MCF 10A (cell line): ENCODE data around the gene PLEKHA1. TPM values are rescaled to one million over a fixed set of nuclear protein-coding genes. Genes with fewer than 3 reads are reported as not detected.

ENCODE experiments used
- BruUV-seq: library from RNA; stranded (reverse); fragments of 400-500 nt; replicated peaks from 2 replicates; lab custom pipeline; 2021; lab: Mats Ljungman, UMichigan
- CTCF ChIA-PET: fragments of 300-600 bp; sonication (Branson Sonifier 250); formaldehyde crosslinking; extraction: SDS; loops from one replicate; lab custom pipeline; 2021; ENCODE audit warnings: antibody characterized with exemption, inconsistent platforms; lab: Yijun Ruan, JAX
- POLR2A ChIA-PET: fragments of 300-600, 350-650 bp; sonication (Branson Sonifier 250); formaldehyde crosslinking; extraction: SDS; loops from one replicate; lab custom pipeline; 2020; ENCODE audit warnings: antibody characterized with exemption, inconsistent platforms; lab: Yijun Ruan, JAX
- DNase-seq: peaks from one replicate; pipeline ENCODE4 v3.0.0-alpha.2; 2018; ENCODE audit not compliant: unreplicated experiment
- H3K27ac Mint-ChIP-seq: one replicate; pipeline ENCODE4 v1.8.0; 2022; ENCODE audit warnings: mild to moderate bottlenecking, low read depth, mixed read lengths; ENCODE audit not compliant: unreplicated experiment
- H3K27me3 Mint-ChIP-seq: one replicate; pipeline ENCODE4 v1.8.0; 2022; ENCODE audit warnings: mixed read lengths; ENCODE audit not compliant: insufficient read depth, unreplicated experiment
- H3K36me3 Mint-ChIP-seq: one replicate; pipeline ENCODE4 v1.8.0; 2022; ENCODE audit warnings: mild to moderate bottlenecking, moderate library complexity, mixed read lengths; ENCODE audit not compliant: insufficient read depth, unreplicated experiment
- H3K4me1 Mint-ChIP-seq: one replicate; pipeline ENCODE4 v1.8.0; 2022; ENCODE audit warnings: mixed read lengths; ENCODE audit not compliant: insufficient read depth, unreplicated experiment
- H3K4me3 Mint-ChIP-seq: one replicate; pipeline ENCODE4 v1.8.0; 2022; ENCODE audit warnings: mild to moderate bottlenecking, moderate library complexity, mixed read lengths; ENCODE audit not compliant: unreplicated experiment
- H3K9me3 Mint-ChIP-seq: one replicate; pipeline ENCODE4 v1.8.0; 2022; ENCODE audit warnings: mixed read lengths; ENCODE audit not compliant: unreplicated experiment
- CTCF ChIP-seq: fragments of 200-600 bp; IDR thresholded peaks from one replicate; pipeline ENCODE4 v1.8.0; 2022; ENCODE audit warnings: antibody characterized with exemption, mild to moderate bottlenecking; ENCODE audit not compliant: unreplicated experiment
- intact Hi-C: fragments of 100-400 bp; cut with micrococcal nuclease; formaldehyde crosslinking; loops from 2 replicates; pipeline ENCODE4 v1.14.1; 2022
- total RNA-seq: library from RNA; stranded (reverse); gene quantifications from 2 replicates; pipeline ENCODE4 v1.2.3, GENCODE V29; 2022

PLEKHA1 gene
- total RNA-seq, 1 experiment from 2014 or later = 55.8 TPM

- no TSS peak for BruUV-seq
- ChIA-PET CTCF (interaction anchor here (0.7 to 1.0 kb wide), 3 partner anchors 39 to 319 kb away, joined by 3 to 4 read pairs (median 3); no protein-coding TSS in a partner anchor), POLR2A (interaction anchor here (1.2 kb wide), 1 partner anchor 9 kb away, joined by 3 read pairs; no protein-coding TSS in a partner anchor)
These were observed 7.2 kb downstream of the PLEKHA1 start for GRCh38 chr10:122381680-122382079.

GRCh38 chr10:122386514-122386913 is 12.0 kb downstream of the PLEKHA1 start:
- ChIA-PET CTCF (interaction anchor here (0.8 to 1.1 kb wide), 2 partner anchors 32 to 87 kb away, joined by 3 to 5 read pairs; no protein-coding TSS in a partner anchor), POLR2A (interaction anchor here (2.3 kb wide), 1 partner anchor 11 kb away, joined by 22 read pairs; the partner anchor contains the start of gene PLEKHA1)
- DNase-seq = no peak
- no peak overlapping the region for H3K27ac Mint-ChIP-seq
- H3K36me3 Mint-ChIP-seq = peaks cover 10% of the 10 kb centered on the region
- no TSS peak for BruUV-seq
- peaks cover 22% of the 10 kb centered on the region for H3K4me1 Mint-ChIP-seq
- H3K27me3 Mint-ChIP-seq = no peaks in the 10 kb centered on the region
- peaks cover 6% of the 10 kb centered on the region for H3K9me3 Mint-ChIP-seq
- H3K4me3 Mint-ChIP-seq = no peak overlapping the region
- intact Hi-C loops = no loop called here
- no peak for TF ChIP-seq CTCF

More at GRCh38 chr10:122381680-122382079, 7.2 kb downstream of the PLEKHA1 start:
- intact Hi-C loops = no loop called here
- Mint-ChIP-seq H3K4me3 (no peak overlapping the region), H3K9me3 (no peaks in the 10 kb centered on the region), H3K36me3 (peaks cover 12% of the 10 kb centered on the region), H3K27me3 (no peaks in the 10 kb centered on the region), H3K27ac (no peak overlapping the region), H3K4me1 (peaks cover 33% of the 10 kb centered on the region)
- TF ChIP-seq CTCF = no peak
- no peak for DNase-seq

- H3K27me3 Mint-ChIP-seq = no peaks in the 10 kb centered on the region
- H3K27ac Mint-ChIP-seq = no peak overlapping the region
- H3K4me1 Mint-ChIP-seq = peaks cover 18% of the 10 kb centered on the region
- H3K36me3 Mint-ChIP-seq = peaks cover 13% of the 10 kb centered on the region
- H3K9me3 Mint-ChIP-seq = peaks cover 6% of the 10 kb centered on the region
- intact Hi-C loops = no loop called here
- BruUV-seq = no TSS peak
- POLR2A ChIA-PET = interaction anchor here (0.6 to 2.3 kb wide), 7 partner anchors 9 to 584 kb away, joined by 3 to 22 read pairs (median 4); partner anchors contain the start of gene PLEKHA1
- no peak for DNase-seq
- H3K4me3 Mint-ChIP-seq = no peak overlapping the region
- CTCF ChIA-PET = interaction anchor here (0.8 to 1.1 kb wide), 4 partner anchors 12 to 50 kb away, joined by 3 to 5 read pairs (median 4); no protein-coding TSS in a partner anchor
- TF ChIP-seq CTCF = no peak
These were observed 13.1 kb downstream of the PLEKHA1 start for GRCh38 chr10:122387572-122387971.

- DNase-seq = peak; percentile 35
- no TSS peak for BruUV-seq
- Mint-ChIP-seq H3K4me1 (peaks cover 18% of the 10 kb centered on the region), H3K27ac (no peak overlapping the region), H3K9me3 (peaks cover 6% of the 10 kb centered on the region), H3K27me3 (no peaks in the 10 kb centered on the region), H3K4me3 (no peak overlapping the region), H3K36me3 (peaks cover 18% of the 10 kb centered on the region)
- ChIA-PET CTCF (no interaction called here), POLR2A (interaction anchor here (0.7 to 3.4 kb wide), 4 partner anchors 10 to 14 kb away, joined by 3 to 22 read pairs (median 4); partner anchors contain the start of gene PLEKHA1)
- TF ChIP-seq CTCF = no peak
- intact Hi-C loops = no loop called here
These were observed 13.9 kb downstream of the PLEKHA1 start for GRCh38 chr10:122388287-122388997.
